ENCODE data around the gene RASSF3. TPM values are rescaled to one million over a fixed set of nuclear protein-coding genes. Genes with fewer than 3 reads are reported as not detected.

The RASSF3 gene
- total and polyA plus RNA-seq, 2 experiments from 2014 or later, result 20.6 to 39.6 TPM

DNA sequence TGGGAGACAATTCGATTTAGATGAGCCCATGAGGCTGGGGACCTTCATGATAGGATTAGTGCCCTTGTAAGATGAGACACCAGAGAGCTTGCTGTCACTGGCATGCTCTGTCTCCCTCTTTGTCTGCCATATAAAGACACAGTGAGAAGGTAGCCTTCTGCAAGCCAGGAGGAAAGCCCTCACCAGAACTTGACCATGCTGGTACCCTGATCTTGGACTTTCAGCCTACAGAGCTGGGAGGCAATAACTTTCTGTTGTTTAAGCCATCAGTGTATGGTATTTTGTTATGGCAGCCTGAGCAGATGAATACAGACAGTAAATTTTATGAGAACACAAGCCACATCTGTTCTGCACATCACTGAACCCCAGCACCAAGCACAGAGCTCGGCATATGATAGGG is 38.1 kb upstream of the RASSF3 start:
- peaks cover 10% of the 10 kb centered on the region for H3K27me3 Mint-ChIP-seq (ENCODE audit: insufficient read depth, low read depth, poor library complexity)
- Histone ChIP-seq H3K27ac (ENCODE audit: low read depth) (no peak overlapping the region), H3K79me2 (replicated peaks; ENCODE audit: insufficient read depth) (no peaks in the 10 kb centered on the region), H3K9me2 (ENCODE audit: insufficient read depth) (no peaks in the 10 kb centered on the region), H3K4me3 (no peak overlapping the region), H4K20me1 (replicated peaks; ENCODE audit: insufficient read depth) (no peaks in the 10 kb centered on the region), H3K27me3 (ENCODE audit: insufficient read depth) (no peaks in the 10 kb centered on the region), H2AFZ (no peak overlapping the region), H3F3A (replicated peaks; ENCODE audit: low read depth) (no peaks in the 10 kb centered on the region), H3K4me2 (no peak overlapping the region), H3K36me3 (ENCODE audit: insufficient read depth) (peaks cover 10% of the 10 kb centered on the region; the same call in 1 of the 2 replicates), H3K4me1 (ENCODE audit: insufficient read depth) (peaks cover 2% of the 10 kb centered on the region; the same call in 1 of the 2 replicates)
- no peak overlapping the region for H3K4me3 Mint-ChIP-seq
- DNase-seq (ENCODE audit: low spot score) (no peak), ATAC-seq (no peak)
- TF ChIP-seq EZH2 (IDR thresholded peaks at IDR 0.05; ENCODE audit: low read depth, unreplicated experiment) (no peak), STAT1 (IDR thresholded peaks at IDR 0.05; ENCODE audit: unreplicated experiment) (no peak), JUNB (IDR thresholded peaks at IDR 0.05; ENCODE audit: unreplicated experiment) (no peak), POLR2AphosphoS5 (IDR thresholded peaks at IDR 0.05; ENCODE audit: low read depth) (no peak)
- TF ChIP-seq, protein P1, sequence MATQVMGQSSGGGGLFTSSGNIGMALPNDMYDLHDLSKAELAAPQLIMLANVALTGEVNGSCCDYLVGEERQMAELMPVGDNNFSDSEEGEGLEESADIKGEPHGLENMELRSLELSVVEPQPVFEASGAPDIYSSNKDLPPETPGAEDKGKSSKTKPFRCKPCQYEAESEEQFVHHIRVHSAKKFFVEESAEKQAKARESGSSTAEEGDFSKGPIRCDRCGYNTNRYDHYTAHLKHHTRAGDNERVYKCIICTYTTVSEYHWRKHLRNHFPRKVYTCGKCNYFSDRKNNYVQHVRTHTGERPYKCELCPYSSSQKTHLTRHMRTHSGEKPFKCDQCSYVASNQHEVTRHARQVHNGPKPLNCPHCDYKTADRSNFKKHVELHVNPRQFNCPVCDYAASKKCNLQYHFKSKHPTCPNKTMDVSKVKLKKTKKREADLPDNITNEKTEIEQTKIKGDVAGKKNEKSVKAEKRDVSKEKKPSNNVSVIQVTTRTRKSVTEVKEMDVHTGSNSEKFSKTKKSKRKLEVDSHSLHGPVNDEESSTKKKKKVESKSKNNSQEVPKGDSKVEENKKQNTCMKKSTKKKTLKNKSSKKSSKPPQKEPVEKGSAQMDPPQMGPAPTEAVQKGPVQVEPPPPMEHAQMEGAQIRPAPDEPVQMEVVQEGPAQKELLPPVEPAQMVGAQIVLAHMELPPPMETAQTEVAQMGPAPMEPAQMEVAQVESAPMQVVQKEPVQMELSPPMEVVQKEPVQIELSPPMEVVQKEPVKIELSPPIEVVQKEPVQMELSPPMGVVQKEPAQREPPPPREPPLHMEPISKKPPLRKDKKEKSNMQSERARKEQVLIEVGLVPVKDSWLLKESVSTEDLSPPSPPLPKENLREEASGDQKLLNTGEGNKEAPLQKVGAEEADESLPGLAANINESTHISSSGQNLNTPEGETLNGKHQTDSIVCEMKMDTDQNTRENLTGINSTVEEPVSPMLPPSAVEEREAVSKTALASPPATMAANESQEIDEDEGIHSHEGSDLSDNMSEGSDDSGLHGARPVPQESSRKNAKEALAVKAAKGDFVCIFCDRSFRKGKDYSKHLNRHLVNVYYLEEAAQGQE (IDR thresholded peaks at IDR 0.05; ENCODE audit: unreplicated experiment), result no peak
- TF ChIP-seq, protein P2, sequence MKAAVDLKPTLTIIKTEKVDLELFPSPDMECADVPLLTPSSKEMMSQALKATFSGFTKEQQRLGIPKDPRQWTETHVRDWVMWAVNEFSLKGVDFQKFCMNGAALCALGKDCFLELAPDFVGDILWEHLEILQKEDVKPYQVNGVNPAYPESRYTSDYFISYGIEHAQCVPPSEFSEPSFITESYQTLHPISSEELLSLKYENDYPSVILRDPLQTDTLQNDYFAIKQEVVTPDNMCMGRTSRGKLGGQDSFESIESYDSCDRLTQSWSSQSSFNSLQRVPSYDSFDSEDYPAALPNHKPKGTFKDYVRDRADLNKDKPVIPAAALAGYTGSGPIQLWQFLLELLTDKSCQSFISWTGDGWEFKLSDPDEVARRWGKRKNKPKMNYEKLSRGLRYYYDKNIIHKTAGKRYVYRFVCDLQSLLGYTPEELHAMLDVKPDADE (IDR thresholded peaks at IDR 0.05), result no peak
- no peak overlapping the region for H3K27ac Mint-ChIP-seq
- H3K9me3 Mint-ChIP-seq, result peaks cover 23% of the 10 kb centered on the region
- H3K4me1 Mint-ChIP-seq, result peaks cover 7% of the 10 kb centered on the region; the same call in 2 of the 3 replicates
- H3K36me3 Mint-ChIP-seq (ENCODE audit: low read depth), result peaks cover 3% of the 10 kb centered on the region; the same call in 1 of the 3 replicates

DNA sequence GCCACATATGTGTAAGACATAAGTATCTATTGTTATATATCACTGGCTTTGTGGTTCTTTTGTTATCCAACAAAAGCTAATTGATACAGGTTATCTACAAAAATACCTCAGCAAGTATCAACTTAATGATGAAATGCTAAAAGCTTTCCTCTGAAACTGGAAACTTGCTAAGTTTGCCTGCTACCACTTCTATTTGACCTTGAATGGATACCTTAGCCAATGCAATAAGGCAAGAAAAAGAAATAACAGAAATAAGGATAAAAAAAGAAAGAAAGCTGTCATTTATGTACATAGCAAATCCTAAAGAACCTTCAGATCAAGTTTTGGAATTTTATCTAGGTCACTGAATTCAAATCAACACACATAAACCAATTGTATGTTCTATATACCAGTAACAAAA is 35.5 kb upstream of the RASSF3 start:
- H3F3A ChIP-seq (replicated peaks; ENCODE audit: low read depth), result no peaks in the 10 kb centered on the region
- Mint-ChIP-seq H3K27me3 (ENCODE audit: insufficient read depth, low read depth, poor library complexity) (peaks cover 6% of the 10 kb centered on the region), H3K9me3 (peaks cover 23% of the 10 kb centered on the region), H3K27ac (no peak overlapping the region), H3K36me3 (ENCODE audit: low read depth) (peaks cover 3% of the 10 kb centered on the region; the same call in 1 of the 3 replicates), H3K4me3 (no peak overlapping the region), H3K4me1 (no peaks in the 10 kb centered on the region)
- H4K20me1 ChIP-seq (replicated peaks; ENCODE audit: insufficient read depth), result no peaks in the 10 kb centered on the region
- H2AFZ ChIP-seq, result no peak overlapping the region
- H3K9me2 ChIP-seq (ENCODE audit: insufficient read depth), result no peaks in the 10 kb centered on the region
- H3K36me3 ChIP-seq (ENCODE audit: insufficient read depth), result peaks cover 10% of the 10 kb centered on the region; the same call in 1 of the 2 replicates
- no peaks in the 10 kb centered on the region for H3K4me1 ChIP-seq (ENCODE audit: insufficient read depth)
- DNase-seq (ENCODE audit: low spot score) (no peak), ATAC-seq (no peak)
- H3K4me3 ChIP-seq, result no peak overlapping the region
- H3K27me3 ChIP-seq (ENCODE audit: insufficient read depth), result no peaks in the 10 kb centered on the region
- H3K27ac ChIP-seq (ENCODE audit: low read depth), result no peak overlapping the region
- H3K79me2 ChIP-seq (replicated peaks; ENCODE audit: insufficient read depth), result no peaks in the 10 kb centered on the region
- no peak overlapping the region for H3K4me2 ChIP-seq
- TF ChIP-seq, protein P2 (IDR thresholded peaks at IDR 0.05), result no peak
- no peak for TF ChIP-seq ZNF331 (CRISPR knock-in tag; IDR thresholded peaks at IDR 0.05; ENCODE audit: low read depth)
- TF ChIP-seq EZH2phosphoT487 (IDR thresholded peaks at IDR 0.05; ENCODE audit: unreplicated experiment), result no peak
- TF ChIP-seq CREB1 (CRISPR knock-in tag; IDR thresholded peaks at IDR 0.05; ENCODE audit: low read depth), result no peak
- TF ChIP-seq EZH2 (IDR thresholded peaks at IDR 0.05; ENCODE audit: low read depth, unreplicated experiment), result no peak
- TF ChIP-seq, protein P3, sequence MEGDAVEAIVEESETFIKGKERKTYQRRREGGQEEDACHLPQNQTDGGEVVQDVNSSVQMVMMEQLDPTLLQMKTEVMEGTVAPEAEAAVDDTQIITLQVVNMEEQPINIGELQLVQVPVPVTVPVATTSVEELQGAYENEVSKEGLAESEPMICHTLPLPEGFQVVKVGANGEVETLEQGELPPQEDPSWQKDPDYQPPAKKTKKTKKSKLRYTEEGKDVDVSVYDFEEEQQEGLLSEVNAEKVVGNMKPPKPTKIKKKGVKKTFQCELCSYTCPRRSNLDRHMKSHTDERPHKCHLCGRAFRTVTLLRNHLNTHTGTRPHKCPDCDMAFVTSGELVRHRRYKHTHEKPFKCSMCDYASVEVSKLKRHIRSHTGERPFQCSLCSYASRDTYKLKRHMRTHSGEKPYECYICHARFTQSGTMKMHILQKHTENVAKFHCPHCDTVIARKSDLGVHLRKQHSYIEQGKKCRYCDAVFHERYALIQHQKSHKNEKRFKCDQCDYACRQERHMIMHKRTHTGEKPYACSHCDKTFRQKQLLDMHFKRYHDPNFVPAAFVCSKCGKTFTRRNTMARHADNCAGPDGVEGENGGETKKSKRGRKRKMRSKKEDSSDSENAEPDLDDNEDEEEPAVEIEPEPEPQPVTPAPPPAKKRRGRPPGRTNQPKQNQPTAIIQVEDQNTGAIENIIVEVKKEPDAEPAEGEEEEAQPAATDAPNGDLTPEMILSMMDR (conservative IDR thresholded peaks at IDR 0.05; ENCODE audit: low read depth in 2 of 2), result no peak
- no peak for TF ChIP-seq JUNB (IDR thresholded peaks at IDR 0.05; ENCODE audit: unreplicated experiment)
- TF ChIP-seq ZNF114 (CRISPR knock-in tag; IDR thresholded peaks at IDR 0.05), result no peak
- no peak for TF ChIP-seq STAT1 (IDR thresholded peaks at IDR 0.05; ENCODE audit: unreplicated experiment)
- no peak for TF ChIP-seq POLR2AphosphoS5 (IDR thresholded peaks at IDR 0.05; ENCODE audit: low read depth)
